ENCODE data around the gene HES7.

Gene HES7

GRCh38 chr17:8133941-8134340 lies 10.0 kb upstream of the HES7 start:
- no peak overlapping the region for H3K4me3 ChIP-seq (ENCODE audit: low read depth, low read length)
- TF ChIP-seq CTCF (IDR thresholded peaks at IDR 0.05; ENCODE audit: low read depth, low read length, missing control alignments) = no peak
- no peak for DNase-seq (ENCODE audit: low read depth)

- no peak overlapping the region for H3K4me3 ChIP-seq (ENCODE audit: low read depth, low read length)
- no peak for TF ChIP-seq CTCF (IDR thresholded peaks at IDR 0.05; ENCODE audit: low read depth, low read length, missing control alignments)
Measured at GRCh38 chr17:8133399-8133798, 9.5 kb upstream of the HES7 start.

GRCh38 chr17:8131844-8132441 lies 8.0 kb upstream of the HES7 start:
- H3K4me3 ChIP-seq (ENCODE audit: low read depth, low read length) = no peak overlapping the region
- no peak for TF ChIP-seq CTCF (IDR thresholded peaks at IDR 0.05; ENCODE audit: low read depth, low read length, missing control alignments)
- no peak for DNase-seq (ENCODE audit: low read depth)

More at GRCh38 chr17:8133399-8133798, 9.5 kb upstream of the HES7 start:
- DNase-seq (ENCODE audit: low read depth) = no peak

- no peak for TF ChIP-seq CTCF (IDR thresholded peaks at IDR 0.05; ENCODE audit: low read depth, low read length, missing control alignments)
- DNase-seq (ENCODE audit: low read depth) = no peak
- H3K4me3 ChIP-seq (ENCODE audit: low read depth, low read length) = no peak overlapping the region
Measured at GRCh38 chr17:8128125-8128784, 4.3 kb upstream of the HES7 start.

- no peak for TF ChIP-seq CTCF (IDR thresholded peaks at IDR 0.05; ENCODE audit: low read depth, low read length, missing control alignments)
- DNase-seq (ENCODE audit: low read depth) = no peak
- H3K4me3 ChIP-seq (ENCODE audit: low read depth, low read length) = peak overlapping the region; percentile 82
Measured at GRCh38 chr17:8126491-8127066, 2.7 kb upstream of the HES7 start.

GRCh38 chr17:8125947-8126490 lies 2.1 kb upstream of the HES7 start:
- H3K4me3 ChIP-seq (ENCODE audit: low read depth, low read length) = peak overlapping the region; percentile 82
- no peak for DNase-seq (ENCODE audit: low read depth)
- TF ChIP-seq CTCF (IDR thresholded peaks at IDR 0.05; ENCODE audit: low read depth, low read length, missing control alignments) = no peak

Measured in GM12864 (cell line).